SK-N-SH (cell line): ENCODE data around the gene TMEM169. TPM values are rescaled to one million over a fixed set of nuclear protein-coding genes. Genes with fewer than 3 reads are reported as not detected.

ENCODE experiments used
- CTCF ChIA-PET: fragments of 300-600, 350-600 bp; formaldehyde crosslinking; extraction: SDS; loops from one replicate; lab custom pipeline; 2021; lab: Yijun Ruan, JAX
- POLR2A ChIA-PET: fragments of 350-600 bp; sonication (Branson Sonifier 250); formaldehyde crosslinking; extraction: SDS; loops from one replicate; lab custom pipeline; 2020; ENCODE audit warnings: antibody characterized with exemption, inconsistent platforms; lab: Yijun Ruan, JAX
- DNase-seq: peaks from one replicate; pipeline ENCODE4 v3.0.0; 2012
- H2AFZ ChIP-seq: fragments of 200-600 bp; sonication (generic); 2 replicates; pipeline ENCODE4 v1.8.1; 2016; ENCODE audit warnings: antibody characterized with exemption, mild to moderate bottlenecking, low read depth
- H3F3A ChIP-seq: fragments of 200-600 bp; sonication (generic); replicated peaks from 2 replicates; pipeline ENCODE3; 2016; ENCODE audit warnings: antibody characterized with exemption, mild to moderate bottlenecking; ENCODE audit not compliant: insufficient read depth
- H3K27ac ChIP-seq, 2 experiments: fragments of 200-500 bp in 1 of 2; fragments of 200-600 bp in 1 of 2; sonication (Bioruptor generic) in 1 of 2; sonication (generic), shearing (Covaris generic) in 1 of 2; 2 replicates each; pipeline versions ENCODE4 v1.5.1 to v1.6.1; 2014 to 2016; ENCODE audit warnings: low read depth in 2 of 2, inconsistent platforms in 1 of 2, low read length in 1 of 2, mild to moderate bottlenecking in 1 of 2, mixed read lengths in 1 of 2
- H3K27me3 ChIP-seq: fragments of 200-600 bp; sonication (generic), shearing (Covaris generic); 2 replicates; pipeline ENCODE4 v1.6.1; 2016; ENCODE audit warnings: mixed run types; ENCODE audit not compliant: insufficient read depth
- H3K36me3 ChIP-seq, 2 experiments: fragments of 200-500 bp in 1 of 2; fragments of 200-600 bp in 1 of 2; sonication (Bioruptor generic) in 1 of 2; sonication (generic) in 1 of 2; replicated peaks in 1 of 2; 2 replicates each; pipeline versions ENCODE3 to v1.5.1; 2014 to 2016; ENCODE audit warnings: low read length in 1 of 2, mild to moderate bottlenecking in 1 of 2; ENCODE audit not compliant: insufficient read depth in 2 of 2, control insufficient read depth in 1 of 2
- H3K4me1 ChIP-seq, 2 experiments: fragments of 200-500 bp in 1 of 2; fragments of 200-600 bp in 1 of 2; sonication (Bioruptor generic) in 1 of 2; sonication (generic), shearing (Covaris generic) in 1 of 2; 2 replicates each; pipeline versions ENCODE4 v1.5.1 to v1.6.1; 2014 to 2016; ENCODE audit warnings: low read depth in 1 of 2, low read length in 1 of 2, mixed run types in 1 of 2; ENCODE audit not compliant: insufficient read depth in 2 of 2, control insufficient read depth in 1 of 2
- H3K4me2 ChIP-seq: fragments of 200-600 bp; sonication (generic), shearing (Covaris generic); 2 replicates; pipeline ENCODE4 v1.6.1; 2017; ENCODE audit warnings: mixed run types
- H3K4me3 ChIP-seq, 2 experiments: fragments of 200-500 bp in 1 of 2; fragments of 200-600 bp in 1 of 2; sonication (Bioruptor generic) in 1 of 2; sonication (generic), shearing (Covaris generic) in 1 of 2; 2 replicates each; pipeline versions ENCODE4 v1.5.1 to v1.8.1; 2014 to 2016; ENCODE audit warnings: low read depth in 2 of 2, inconsistent platforms in 1 of 2, low read length in 1 of 2, mild to moderate bottlenecking in 1 of 2, mixed read lengths in 1 of 2, moderate library complexity in 1 of 2
- H3K79me2 ChIP-seq: fragments of 200-600 bp; sonication (generic); 2 replicates; pipeline ENCODE4 v1.8.1; 2017; ENCODE audit warnings: mild to moderate bottlenecking; ENCODE audit not compliant: insufficient read depth
- H3K9ac ChIP-seq: fragments of 200-600 bp; sonication (generic); 2 replicates; pipeline ENCODE4 v1.6.1; 2017; ENCODE audit warnings: mixed run types
- H3K9me2 ChIP-seq: fragments of 200-600 bp; sonication (generic); 2 replicates; pipeline ENCODE4 v1.6.1; 2017; ENCODE audit warnings: mixed run types
- H3K9me3 ChIP-seq: fragments of 200-600 bp; sonication (generic); 2 replicates; pipeline ENCODE4 v1.6.1; 2017; ENCODE audit warnings: mixed run types, mild to moderate bottlenecking, moderate library complexity
- H4K20me1 ChIP-seq: fragments of 200-600 bp; sonication (generic); 2 replicates; pipeline ENCODE4 v1.6.1; 2017; ENCODE audit warnings: mild to moderate bottlenecking, mixed run types; ENCODE audit not compliant: insufficient read depth
- ELF1 ChIP-seq: IDR thresholded peaks from 2 replicates; pipeline ENCODE4 v1.4.0; 2012
- EZH2phosphoT487 ChIP-seq: fragments of 200-600 bp; sonication (generic); IDR thresholded peaks from 2 replicates; pipeline ENCODE4 v1.6.1; 2017; ENCODE audit warnings: low read depth, mixed run types, mild to moderate bottlenecking, antibody characterized with exemption, moderate library complexity, borderline replicate concordance
- FOSL2 ChIP-seq: IDR thresholded peaks from 2 replicates; pipeline ENCODE4 v1.4.0; 2012; ENCODE audit warnings: low read depth, mild to moderate bottlenecking, moderate library complexity, borderline replicate concordance
- FOXM1 ChIP-seq: IDR thresholded peaks from 2 replicates; pipeline ENCODE4 v1.4.0; 2012; ENCODE audit warnings: low read depth, mild to moderate bottlenecking
- IRF3 ChIP-seq: fragments of 150-350 bp; IDR thresholded peaks from 2 replicates; pipeline ENCODE4 v1.6.1; 2016; ENCODE audit warnings: mild to moderate bottlenecking, low read depth, low read length
- MAX ChIP-seq: IDR thresholded peaks from 2 replicates; pipeline ENCODE4 v1.4.0; 2012; ENCODE audit warnings: low read depth
- MXI1 ChIP-seq: IDR thresholded peaks from 2 replicates; pipeline ENCODE4 v1.6.1; 2012; ENCODE audit warnings: mild to moderate bottlenecking, low read depth, low read length, improper control_type of control experiment
- NFIC ChIP-seq: IDR thresholded peaks from 2 replicates; pipeline ENCODE4 v1.4.0; 2012; ENCODE audit warnings: borderline replicate concordance
- NRF1 ChIP-seq: IDR thresholded peaks from 2 replicates; pipeline ENCODE4 v1.6.1; 2012; ENCODE audit warnings: low read depth, mild to moderate bottlenecking, low read length
- POLR2AphosphoS5 ChIP-seq: IDR thresholded peaks from 2 replicates; pipeline ENCODE4 v1.6.1; 2012; ENCODE audit warnings: low read depth, low read length
- RAD21 ChIP-seq: IDR thresholded peaks from 2 replicates; pipeline ENCODE4 v1.6.1; 2012; ENCODE audit warnings: mild to moderate bottlenecking, low read length
- RFX5 ChIP-seq: IDR thresholded peaks from 2 replicates; pipeline ENCODE4 v1.6.1; 2012; ENCODE audit warnings: mild to moderate bottlenecking, improper control_type of control experiment, low read length
- RXRA ChIP-seq: IDR thresholded peaks from 2 replicates; pipeline ENCODE4 v1.4.0; 2012; ENCODE audit warnings: low read depth, mild to moderate bottlenecking, borderline replicate concordance
- SIN3A ChIP-seq: IDR thresholded peaks from 2 replicates; pipeline ENCODE4 v1.6.1; 2012; ENCODE audit warnings: low read depth, mild to moderate bottlenecking, low read length, moderate library complexity, borderline replicate concordance
- TAF1 ChIP-seq: IDR thresholded peaks from 2 replicates; pipeline ENCODE4 v1.6.1; 2012; ENCODE audit warnings: low read depth, mild to moderate bottlenecking, low read length, moderate library complexity, borderline replicate concordance
- TCF12 ChIP-seq: IDR thresholded peaks from 2 replicates; pipeline ENCODE4 v1.4.0; 2012
- TEAD4 ChIP-seq: IDR thresholded peaks from 2 replicates; pipeline ENCODE4 v1.4.0; 2012; ENCODE audit warnings: mild to moderate bottlenecking, borderline replicate concordance; ENCODE audit not compliant: insufficient read depth
- USF2 ChIP-seq: fragments of 150-350 bp; IDR thresholded peaks from 2 replicates; pipeline ENCODE4 v1.6.1; 2017; ENCODE audit warnings: antibody characterized with exemption, low read length, low read depth, borderline replicate concordance
- YY1 ChIP-seq: IDR thresholded peaks from 2 replicates; pipeline ENCODE4 v1.4.0; 2012; ENCODE audit warnings: low read depth, mild to moderate bottlenecking
- WGBS: methylation state at CpG from one replicate; pipeline ENCODE4 v1.1.6; 2017; ENCODE audit warnings: low lambda C conversion rate; 5-methylcytosine and 5-hydroxymethylcytosine counted together
- polyA plus RNA-seq, 3 experiments: library from polyadenylated mRNA; depleted of rRNA; stranded (reverse); fragments of >200 nt; gene quantifications; 2 replicates each; pipeline ENCODE4 v1.2.3, GENCODE V29; 2012
- TF ChIP-seq, protein P1 (sequence below): fragments of 200-600 bp; sonication (generic); IDR thresholded peaks from 2 replicates; pipeline ENCODE4 v1.6.1; 2017; ENCODE audit warnings: antibody characterized with exemption, mild to moderate bottlenecking, moderate library complexity
- TF ChIP-seq, protein P2 (sequence below): IDR thresholded peaks from 2 replicates; pipeline ENCODE4 v1.6.1; 2012; ENCODE audit warnings: mild to moderate bottlenecking, low read depth, low read length, moderate library complexity

The TMEM169 gene
- polyA plus RNA-seq, 1 of the 3 experiments (the other 2 are of a cell fraction), result 0.30 TPM

GRCh38 chr2:216041438-216041837 is 40.3 kb upstream of the TMEM169 start:
- Histone ChIP-seq H3K9me3 (no peaks in the 10 kb centered on the region), H2AFZ (no peak overlapping the region), H3K4me2 (no peak overlapping the region), H3K4me1 (peaks cover 0 to 2% of the 10 kb centered on the region in 2 experiments; a peak in 1 of 4 replicates), H3F3A (no peaks in the 10 kb centered on the region), H3K27ac (no peak overlapping the region), H3K4me3 (no peak overlapping the region), H3K9ac (no peak overlapping the region), H3K9me2 (no peaks in the 10 kb centered on the region), H4K20me1 (no peaks in the 10 kb centered on the region), H3K36me3 (peaks cover 14 to 19% of the 10 kb centered on the region in 2 experiments), H3K27me3 (no peaks in the 10 kb centered on the region), H3K79me2 (no peaks in the 10 kb centered on the region)
- no peak for DNase-seq
- TF ChIP-seq TAF1, result no peak
- no peak for TF ChIP-seq TCF12
- no peak for TF ChIP-seq NRF1
- TF ChIP-seq EZH2phosphoT487, result no peak
- TF ChIP-seq FOSL2, result no peak
- no peak for TF ChIP-seq IRF3
- TF ChIP-seq TEAD4, result no peak
- TF ChIP-seq POLR2AphosphoS5, result no peak
- ChIA-PET POLR2A (no interaction called here), CTCF (interaction anchor here (1.2 to 2.7 kb wide), 5 partner anchors 8 to 69 kb away, joined by 3 to 8 read pairs (median 3); no protein-coding TSS in a partner anchor)
- WGBS, result 96% methylated on average over 2 of the region's 2 CpGs

- Histone ChIP-seq H3K9me2 (no peaks in the 10 kb centered on the region), H3K27me3 (no peaks in the 10 kb centered on the region), H3K27ac (no peak overlapping the region), H3K9ac (no peak overlapping the region), H2AFZ (no peak overlapping the region), H3K4me2 (no peak overlapping the region), H3K4me3 (no peak overlapping the region), H3F3A (no peaks in the 10 kb centered on the region), H4K20me1 (no peaks in the 10 kb centered on the region), H3K4me1 (no peaks in the 10 kb centered on the region), H3K79me2 (no peaks in the 10 kb centered on the region), H3K36me3 (peaks cover 11 to 12% of the 10 kb centered on the region in 2 experiments), H3K9me3 (no peaks in the 10 kb centered on the region)
- POLR2A ChIA-PET, result no interaction called here
- WGBS, result 93% methylated on average over 5 of the region's 5 CpGs
- CTCF ChIA-PET, result interaction anchor here (0.6 to 3.1 kb wide), 4 partner anchors 9 to 471 kb away, joined by 3 to 23 read pairs (median 3); no protein-coding TSS in a partner anchor
- DNase-seq, result no peak
- TF ChIP-seq ELF1 (no peak), USF2 (no peak), MXI1 (no peak), RAD21 (no peak), NFIC (no peak), RXRA (no peak), FOXM1 (no peak), YY1 (no peak), TAF1 (no peak), MAX (no peak), RFX5 (no peak), SIN3A (no peak), POLR2AphosphoS5 (no peak)
- TF ChIP-seq, protein P1, sequence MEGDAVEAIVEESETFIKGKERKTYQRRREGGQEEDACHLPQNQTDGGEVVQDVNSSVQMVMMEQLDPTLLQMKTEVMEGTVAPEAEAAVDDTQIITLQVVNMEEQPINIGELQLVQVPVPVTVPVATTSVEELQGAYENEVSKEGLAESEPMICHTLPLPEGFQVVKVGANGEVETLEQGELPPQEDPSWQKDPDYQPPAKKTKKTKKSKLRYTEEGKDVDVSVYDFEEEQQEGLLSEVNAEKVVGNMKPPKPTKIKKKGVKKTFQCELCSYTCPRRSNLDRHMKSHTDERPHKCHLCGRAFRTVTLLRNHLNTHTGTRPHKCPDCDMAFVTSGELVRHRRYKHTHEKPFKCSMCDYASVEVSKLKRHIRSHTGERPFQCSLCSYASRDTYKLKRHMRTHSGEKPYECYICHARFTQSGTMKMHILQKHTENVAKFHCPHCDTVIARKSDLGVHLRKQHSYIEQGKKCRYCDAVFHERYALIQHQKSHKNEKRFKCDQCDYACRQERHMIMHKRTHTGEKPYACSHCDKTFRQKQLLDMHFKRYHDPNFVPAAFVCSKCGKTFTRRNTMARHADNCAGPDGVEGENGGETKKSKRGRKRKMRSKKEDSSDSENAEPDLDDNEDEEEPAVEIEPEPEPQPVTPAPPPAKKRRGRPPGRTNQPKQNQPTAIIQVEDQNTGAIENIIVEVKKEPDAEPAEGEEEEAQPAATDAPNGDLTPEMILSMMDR, result no peak
- TF ChIP-seq, protein P2, sequence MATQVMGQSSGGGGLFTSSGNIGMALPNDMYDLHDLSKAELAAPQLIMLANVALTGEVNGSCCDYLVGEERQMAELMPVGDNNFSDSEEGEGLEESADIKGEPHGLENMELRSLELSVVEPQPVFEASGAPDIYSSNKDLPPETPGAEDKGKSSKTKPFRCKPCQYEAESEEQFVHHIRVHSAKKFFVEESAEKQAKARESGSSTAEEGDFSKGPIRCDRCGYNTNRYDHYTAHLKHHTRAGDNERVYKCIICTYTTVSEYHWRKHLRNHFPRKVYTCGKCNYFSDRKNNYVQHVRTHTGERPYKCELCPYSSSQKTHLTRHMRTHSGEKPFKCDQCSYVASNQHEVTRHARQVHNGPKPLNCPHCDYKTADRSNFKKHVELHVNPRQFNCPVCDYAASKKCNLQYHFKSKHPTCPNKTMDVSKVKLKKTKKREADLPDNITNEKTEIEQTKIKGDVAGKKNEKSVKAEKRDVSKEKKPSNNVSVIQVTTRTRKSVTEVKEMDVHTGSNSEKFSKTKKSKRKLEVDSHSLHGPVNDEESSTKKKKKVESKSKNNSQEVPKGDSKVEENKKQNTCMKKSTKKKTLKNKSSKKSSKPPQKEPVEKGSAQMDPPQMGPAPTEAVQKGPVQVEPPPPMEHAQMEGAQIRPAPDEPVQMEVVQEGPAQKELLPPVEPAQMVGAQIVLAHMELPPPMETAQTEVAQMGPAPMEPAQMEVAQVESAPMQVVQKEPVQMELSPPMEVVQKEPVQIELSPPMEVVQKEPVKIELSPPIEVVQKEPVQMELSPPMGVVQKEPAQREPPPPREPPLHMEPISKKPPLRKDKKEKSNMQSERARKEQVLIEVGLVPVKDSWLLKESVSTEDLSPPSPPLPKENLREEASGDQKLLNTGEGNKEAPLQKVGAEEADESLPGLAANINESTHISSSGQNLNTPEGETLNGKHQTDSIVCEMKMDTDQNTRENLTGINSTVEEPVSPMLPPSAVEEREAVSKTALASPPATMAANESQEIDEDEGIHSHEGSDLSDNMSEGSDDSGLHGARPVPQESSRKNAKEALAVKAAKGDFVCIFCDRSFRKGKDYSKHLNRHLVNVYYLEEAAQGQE, result no peak
These were observed 37.8 kb upstream of the TMEM169 start for GRCh38 chr2:216043949-216044348.
